K562 (cell line): ENCODE measurements around the gene LY6G6D. TPM values are rescaled to one million over a fixed set of nuclear protein-coding genes. Genes with fewer than 3 reads are reported as not detected.
A peak's percentile ranks its signal among the peaks of the same experiment; 100 is the strongest.

ENCODE experiments used
- CBX2 ChIP-seq: fragments of 200-600 bp; sonication (generic); IDR thresholded peaks from one replicate; pipeline ENCODE4 v1.6.1; 2012; ENCODE audit warnings: mild to moderate bottlenecking, low read length, inconsistent platforms; ENCODE audit not compliant: insufficient read depth, poor library complexity, severe bottlenecking
- CEBPG ChIP-seq, 3 experiments: fragments of 200-800 bp in 1 of 3; sonication (Bioruptor generic) in 1 of 3; sonication (generic) in 1 of 3; formaldehyde crosslinking in 1 of 3; IDR thresholded peaks in 2 of 3; conservative IDR thresholded peaks in 1 of 3; 2 replicates each; pipeline versions ENCODE4 v1.6.1 to v1.8.0; 2016 to 2022; ENCODE audit warnings: missing compliant biosample characterization in 2 of 3, missing genetic modification characterization in 2 of 3, mild to moderate bottlenecking in 1 of 3, missing genetic modification reagents in 1 of 3
- DPF2 ChIP-seq: fragments of 450-650 bp; IDR thresholded peaks from 2 replicates; pipeline ENCODE4 v1.6.1; 2016
- E2F5 ChIP-seq: sonication (generic); formaldehyde crosslinking; IDR thresholded peaks from 2 replicates; pipeline ENCODE4 v1.8.0; 2022; ENCODE audit warnings: mild to moderate bottlenecking, missing genetic modification reagents
- ELF1 ChIP-seq: fragments of 200-800 bp; sonication (Bioruptor generic); IDR thresholded peaks from 2 replicates; pipeline ENCODE4 v1.6.1; 2016; ENCODE audit warnings: missing genetic modification characterization, missing compliant biosample characterization
- ESRRA ChIP-seq: fragments of 450-650 bp; IDR thresholded peaks from 2 replicates; pipeline ENCODE4 v1.6.1; 2014; ENCODE audit warnings: low read depth, mild to moderate bottlenecking, moderate library complexity, borderline replicate concordance
- KAT7 ChIP-seq: sonication (generic); formaldehyde crosslinking; IDR thresholded peaks from 2 replicates; pipeline ENCODE4 v1.8.0; 2022; ENCODE audit warnings: missing genetic modification reagents, mild to moderate bottlenecking, borderline replicate concordance
- NR2C2 ChIP-seq, 2 experiments: fragments of 200-800 bp in 1 of 2; sonication (Bioruptor generic) in 1 of 2; sonication (generic) in 1 of 2; formaldehyde crosslinking in 1 of 2; IDR thresholded peaks; 2 replicates each; pipeline versions ENCODE4 v1.6.1 to v1.8.0; 2016 to 2022; ENCODE audit warnings: mild to moderate bottlenecking in 1 of 2, missing compliant biosample characterization in 1 of 2, missing genetic modification characterization in 1 of 2, missing genetic modification reagents in 1 of 2
- PHF20 ChIP-seq: fragments of 450-650 bp; IDR thresholded peaks from 2 replicates; pipeline ENCODE4 v1.6.1; 2018; ENCODE audit not compliant: partially characterized antibody
- PML ChIP-seq: IDR thresholded peaks from 2 replicates; pipeline ENCODE4 v1.6.1; 2012; ENCODE audit warnings: low read length, inconsistent platforms
- POLR2B ChIP-seq: fragments of 450-650 bp; IDR thresholded peaks from 2 replicates; pipeline ENCODE4 v1.6.1; 2018; ENCODE audit warnings: low read depth; ENCODE audit not compliant: partially characterized antibody
- PRDM10 ChIP-seq: fragments of 450-650 bp; IDR thresholded peaks from 2 replicates; pipeline ENCODE4 v1.6.1; 2018; ENCODE audit not compliant: partially characterized antibody
- RBM22 ChIP-seq: fragments of 200-400 bp; formaldehyde crosslinking; IDR thresholded peaks from 2 replicates; pipeline ENCODE4 v1.6.1; 2018; ENCODE audit warnings: low read length, low read depth; ENCODE audit not compliant: poor library complexity, severe bottlenecking
- THRAP3 ChIP-seq: fragments of 450-650 bp; IDR thresholded peaks from 2 replicates; pipeline ENCODE4 v1.6.1; 2016; ENCODE audit warnings: mild to moderate bottlenecking, inconsistent platforms, borderline replicate concordance
- TRIM28 ChIP-seq: fragments of 450-650 bp; IDR thresholded peaks from 2 replicates; pipeline ENCODE4 v1.6.1; 2017
- ZBTB1 ChIP-seq: sonication (generic); formaldehyde crosslinking; IDR thresholded peaks from 2 replicates; pipeline ENCODE4 v1.8.1; 2023; ENCODE audit warnings: missing genetic modification reagents, low read depth, mild to moderate bottlenecking, borderline replicate concordance
- polyA plus RNA-seq, 8 experiments: library from polyadenylated mRNA; depleted of rRNA in 4 of 8; stranded (reverse) in 5 of 8; unstranded in 3 of 8; fragments of >200 nt; fragmentation: Nextera tagmentation in 2 of 8; fragmentation: Illumina TruSeq in 1 of 8; extraction: Ambion mirVana in 2 of 8; extraction: Trizol in 1 of 8; gene quantifications; 2 replicates each; pipeline versions ENCODE4 v1.2.1 to v1.2.3, GENCODE V29; 2011 to 2014; ENCODE audit warnings: inconsistent platforms in 1 of 8, missing spikeins in 1 of 8
- total RNA-seq, 7 experiments: library from RNA; depleted of rRNA in 6 of 7; stranded (reverse); fragments of >200 nt in 6 of 7; fragmentation: Illumina TruSeq in 2 of 7; extraction: Trizol in 2 of 7; gene quantifications; 2 replicates each; pipeline versions ENCODE4 v1.2.1 to v1.2.3, GENCODE V29; 2011 to 2021; ENCODE audit warnings: low replicate concordance in 1 of 7
- TF ChIP-seq, protein P1 (sequence below): fragments of 450-650 bp; IDR thresholded peaks from 2 replicates; pipeline ENCODE4 v1.6.1; 2016; ENCODE audit warnings: missing biosample characterization, missing genetic modification characterization
- TF ChIP-seq, protein P2 (sequence below), 3 experiments: fragments of 200-800 bp in 1 of 3; sonication (Bioruptor generic) in 1 of 3; sonication (generic) in 1 of 3; formaldehyde crosslinking in 1 of 3; IDR thresholded peaks; 2 replicates each; pipeline versions ENCODE4 v1.6.1 to v1.8.0; 2016 to 2022; ENCODE audit warnings: mild to moderate bottlenecking in 2 of 3, missing compliant biosample characterization in 2 of 3, missing genetic modification characterization in 2 of 3, missing genetic modification reagents in 1 of 3

The LY6G6D gene
- total and polyA plus RNA-seq, 9 of the 15 experiments (the other 6 are each of a cell fraction or from before 2014, with no cell fraction given) = 0.30 to 0.38 TPM; not detected in 7

DNA sequence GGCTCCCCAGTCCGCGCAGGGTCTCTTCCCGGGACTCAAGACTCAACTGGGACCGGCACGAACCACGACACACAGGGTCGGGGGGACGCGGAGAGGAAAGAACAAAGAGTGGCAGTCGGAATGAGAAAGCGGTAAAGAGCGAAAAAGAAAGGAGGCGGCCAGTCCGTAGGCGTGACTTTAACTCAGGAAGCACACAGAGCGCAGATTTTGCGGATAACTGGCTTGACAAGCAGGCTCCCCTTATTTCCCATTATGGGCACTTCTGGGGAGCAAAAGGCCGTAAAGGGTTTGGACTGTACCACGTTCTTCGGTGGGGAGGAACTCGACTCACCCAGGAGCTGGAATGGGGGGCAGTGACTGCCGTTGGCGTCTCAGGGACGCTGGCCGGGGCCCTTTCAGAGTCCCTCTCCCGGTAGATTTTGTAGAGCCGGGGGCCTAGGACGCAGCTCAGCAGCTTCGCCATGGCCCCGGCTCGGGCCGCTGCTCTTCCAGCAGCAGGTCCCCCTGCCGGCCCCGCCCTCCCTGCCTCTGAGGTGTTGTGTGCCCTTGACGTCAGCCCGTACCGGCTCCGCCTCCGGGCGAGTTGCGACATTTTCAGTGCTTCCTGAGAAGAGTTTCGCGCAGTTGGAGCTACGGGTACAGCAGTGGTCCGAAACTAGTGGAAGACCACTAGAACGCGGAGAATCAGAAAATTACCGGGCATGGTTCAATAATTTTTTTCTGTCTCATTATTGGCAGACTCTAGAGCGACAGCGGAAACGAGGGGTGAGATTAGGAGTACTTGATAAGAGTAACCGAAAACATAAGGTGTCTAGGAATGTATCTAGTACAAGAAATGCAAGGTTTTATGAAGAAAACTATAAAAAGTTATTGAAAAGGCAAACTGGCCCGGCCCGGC, 12.1 kb upstream of the LY6G6D start, which contains the start of gene ABHD16A (continued):
- TF ChIP-seq ZBTB1 (CRISPR knock-in tag) = peak; percentile 31; the same call in 1 of the 2 replicates
- TF ChIP-seq TRIM28 = peak; percentile 65; the same call in 1 of the 2 replicates
- TF ChIP-seq PHF20 = peak; percentile 31
- TF ChIP-seq NR2C2 (CRISPR knock-in tag; IDR thresholded peaks at IDR 0.05) = 0 out of 2 replicates have a peak, but pooled peaks have one; percentile 49
- TF ChIP-seq NR2C2 (tag; IDR thresholded peaks at IDR 0.05) = peak; percentile 81
- TF ChIP-seq PML = peak; percentile 91; the same call in 1 of the 2 replicates
- peak; percentile 99 for TF ChIP-seq PRDM10
- TF ChIP-seq DPF2 = peak; percentile 86
- TF ChIP-seq ELF1 (tag) = peak; percentile 84
- TF ChIP-seq CEBPG (CRISPR knock-in tag; IDR thresholded peaks at IDR 0.05) = peak; percentile 99
- peak; percentile 99 to 100 for TF ChIP-seq CEBPG (tag; conservative IDR thresholded peaks at IDR 0.05 in 1 of 2, IDR thresholded peaks at IDR 0.05 in 1 of 2)
- peak; percentile 60 for TF ChIP-seq KAT7 (CRISPR knock-in tag)
- TF ChIP-seq POLR2B = peak; percentile 97
- TF ChIP-seq ESRRA = peak; percentile 69
- TF ChIP-seq CBX2 = no peak
- TF ChIP-seq RBM22 = no peak
- TF ChIP-seq, protein P1, sequence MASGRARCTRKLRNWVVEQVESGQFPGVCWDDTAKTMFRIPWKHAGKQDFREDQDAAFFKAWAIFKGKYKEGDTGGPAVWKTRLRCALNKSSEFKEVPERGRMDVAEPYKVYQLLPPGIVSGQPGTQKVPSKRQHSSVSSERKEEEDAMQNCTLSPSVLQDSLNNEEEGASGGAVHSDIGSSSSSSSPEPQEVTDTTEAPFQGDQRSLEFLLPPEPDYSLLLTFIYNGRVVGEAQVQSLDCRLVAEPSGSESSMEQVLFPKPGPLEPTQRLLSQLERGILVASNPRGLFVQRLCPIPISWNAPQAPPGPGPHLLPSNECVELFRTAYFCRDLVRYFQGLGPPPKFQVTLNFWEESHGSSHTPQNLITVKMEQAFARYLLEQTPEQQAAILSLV = peak; percentile 84
- no peak for TF ChIP-seq THRAP3
- TF ChIP-seq, protein P2, sequence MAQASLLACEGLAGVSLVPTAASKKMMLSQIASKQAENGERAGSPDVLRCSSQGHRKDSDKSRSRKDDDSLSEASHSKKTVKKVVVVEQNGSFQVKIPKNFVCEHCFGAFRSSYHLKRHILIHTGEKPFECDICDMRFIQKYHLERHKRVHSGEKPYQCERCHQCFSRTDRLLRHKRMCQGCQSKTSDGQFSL (CRISPR knock-in tag; IDR thresholded peaks at IDR 0.05) = peak; percentile 70
- TF ChIP-seq, protein P2 (tag; IDR thresholded peaks at IDR 0.05) = no peak
- TF ChIP-seq E2F5 (CRISPR knock-in tag) = 0 out of 2 replicates have a peak, but pooled peaks have one; percentile 55
